GM08714 (cell line): ENCODE results near the gene C16orf78.

Experiments
- H3K4me3 ChIP-seq: fragments of 200-500 bp; sonication (Bioruptor generic); 2 replicates; pipeline ENCODE4 v1.5.1; 2014; ENCODE audit warnings: mild to moderate bottlenecking, low read length, inconsistent platforms
- ZNF274 ChIP-seq: IDR thresholded peaks from 2 replicates; pipeline ENCODE4 v1.6.1; 2012; ENCODE audit warnings: mild to moderate bottlenecking, low read depth, low read length

Gene C16orf78

DNA sequence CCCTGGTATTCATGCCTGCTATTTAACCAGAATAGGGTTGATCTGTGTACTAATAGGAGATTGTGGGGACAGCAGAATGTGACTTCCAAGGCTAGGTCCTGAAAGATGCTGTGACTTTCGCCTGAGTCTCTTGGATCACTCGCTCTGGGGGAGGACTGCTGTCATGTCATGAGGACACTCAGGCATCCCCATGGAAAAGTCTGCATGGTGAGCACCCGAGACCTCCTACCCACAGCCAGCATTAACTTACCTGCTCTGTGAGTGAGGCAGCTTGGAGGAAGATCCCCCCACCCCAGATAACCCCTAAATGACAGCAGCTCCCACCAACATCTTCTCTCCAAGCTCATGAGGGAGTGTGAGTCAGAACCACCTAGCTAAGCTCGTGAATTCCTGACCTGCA lies 30.3 kb upstream of the C16orf78 start:
- no peak overlapping the region for H3K4me3 ChIP-seq
- no peak for TF ChIP-seq ZNF274

DNA sequence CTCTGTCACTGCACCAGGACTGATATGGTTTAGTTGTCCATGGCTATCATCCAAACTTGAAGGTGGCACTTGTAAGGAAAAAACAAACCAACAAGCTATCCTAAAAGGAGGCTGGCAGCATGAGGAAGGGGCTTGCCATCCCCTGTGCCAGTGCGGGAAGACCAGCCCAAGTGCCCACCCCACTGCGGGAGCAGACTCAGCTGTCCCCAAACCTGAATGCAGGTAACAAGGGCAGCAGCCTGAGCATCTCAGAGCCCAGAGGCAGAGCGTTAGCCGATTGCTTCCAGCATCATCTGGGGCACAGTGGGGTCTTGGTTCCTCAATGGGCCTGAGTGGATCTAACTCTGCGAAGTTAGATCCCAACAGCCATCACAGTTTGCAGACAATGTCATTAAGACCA lies 29.2 kb upstream of the C16orf78 start:
- TF ChIP-seq ZNF274: no peak
- no peak overlapping the region for H3K4me3 ChIP-seq

DNA sequence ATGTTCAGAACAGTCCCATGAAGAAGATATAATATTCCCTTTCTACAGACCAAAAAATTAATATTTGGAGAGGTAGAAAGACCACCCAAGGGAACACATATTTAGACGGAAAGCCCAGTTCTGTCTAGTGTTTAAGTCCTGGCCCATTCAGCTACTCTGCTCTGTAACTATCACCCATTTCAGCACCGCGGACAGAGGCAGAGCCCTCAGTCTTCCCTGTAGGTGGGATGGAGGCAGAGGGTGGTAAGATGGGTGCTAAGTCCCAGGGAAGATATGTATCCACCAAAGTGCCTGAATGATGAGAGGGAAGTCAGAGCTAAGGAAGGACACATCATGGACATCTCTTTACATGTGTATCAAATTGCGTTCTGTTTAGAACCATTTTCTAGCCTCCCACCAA lies 27.8 kb upstream of the C16orf78 start:
- no peak overlapping the region for H3K4me3 ChIP-seq
- no peak for TF ChIP-seq ZNF274

DNA sequence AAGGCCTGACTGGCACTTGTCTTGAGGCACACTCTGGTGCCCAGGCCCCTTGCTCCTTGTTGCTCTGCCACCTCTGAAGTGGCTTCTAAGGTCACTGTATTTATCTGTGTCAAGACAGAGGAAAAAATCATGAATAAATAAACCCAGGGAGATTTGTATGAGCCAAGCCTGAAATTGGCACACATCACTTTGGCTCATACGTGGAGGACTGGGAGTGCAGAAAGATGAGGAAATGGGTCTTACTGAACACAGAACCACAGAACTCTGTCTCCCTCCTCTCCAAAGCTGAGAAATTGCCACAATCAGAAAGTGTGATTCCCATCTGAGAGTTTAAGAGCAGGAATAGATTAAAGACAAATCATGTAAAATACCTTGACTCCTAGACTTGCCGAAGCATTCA lies 27.1 kb upstream of the C16orf78 start:
- no peak overlapping the region for H3K4me3 ChIP-seq
- TF ChIP-seq ZNF274: no peak

DNA sequence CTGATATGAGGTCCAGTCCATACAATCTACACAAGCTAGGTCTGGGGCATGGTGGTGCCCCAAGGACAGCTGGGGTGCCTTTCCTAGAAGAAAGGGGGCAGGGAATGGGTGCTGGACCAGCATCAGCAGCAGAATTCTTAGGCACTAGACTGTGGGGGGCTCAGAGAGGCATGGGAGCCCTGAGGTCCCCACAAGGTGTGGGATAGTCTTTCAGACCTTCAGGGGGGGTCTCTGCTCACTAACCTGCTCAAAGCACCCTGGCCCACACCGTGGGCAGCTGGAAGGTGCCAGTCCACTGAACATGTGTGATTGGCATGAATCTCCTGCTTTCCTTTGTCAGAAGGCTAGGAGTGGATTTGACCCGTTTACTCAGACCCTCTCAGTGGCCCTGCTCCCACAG lies 26.1 kb upstream of the C16orf78 start:
- no peak overlapping the region for H3K4me3 ChIP-seq
- no peak for TF ChIP-seq ZNF274

DNA sequence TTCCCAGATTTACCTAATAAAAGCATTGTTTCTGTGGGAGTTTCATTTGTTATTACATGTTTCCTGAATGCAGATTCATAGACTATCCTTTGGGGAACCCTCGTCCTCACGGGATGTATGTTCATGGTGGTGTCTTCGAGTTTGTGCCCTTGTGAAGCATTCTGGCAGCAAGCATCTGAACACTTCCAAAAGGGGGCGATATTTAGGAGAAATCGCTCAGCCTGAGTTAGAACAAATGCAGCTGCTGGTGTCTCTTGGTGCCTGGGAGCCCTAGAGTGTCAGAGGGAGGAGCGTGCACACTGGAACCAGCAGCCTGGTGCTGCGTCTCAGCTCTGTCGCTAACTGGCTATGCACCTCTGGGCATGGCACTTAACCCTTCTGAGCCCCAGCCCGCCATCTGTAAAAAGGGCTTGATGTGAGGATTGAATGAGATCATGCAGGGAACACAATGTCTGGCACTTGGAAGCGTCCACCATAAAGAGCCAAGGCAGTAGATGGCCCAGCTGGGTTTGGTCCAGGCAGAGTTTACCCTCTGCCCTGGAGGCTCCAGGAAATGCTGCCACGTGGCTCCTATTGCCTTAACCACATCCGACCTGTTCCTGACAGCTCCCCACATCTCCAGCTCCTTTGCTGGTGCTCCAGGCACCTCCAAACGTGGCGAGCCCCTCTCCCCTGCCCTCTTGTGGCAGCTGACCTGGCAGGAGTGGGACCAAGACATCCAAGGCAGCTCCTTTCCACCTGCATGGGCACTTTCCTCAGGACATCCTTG lies 25.0 kb upstream of the C16orf78 start:
- no peak overlapping the region for H3K4me3 ChIP-seq
- TF ChIP-seq ZNF274: no peak

DNA sequence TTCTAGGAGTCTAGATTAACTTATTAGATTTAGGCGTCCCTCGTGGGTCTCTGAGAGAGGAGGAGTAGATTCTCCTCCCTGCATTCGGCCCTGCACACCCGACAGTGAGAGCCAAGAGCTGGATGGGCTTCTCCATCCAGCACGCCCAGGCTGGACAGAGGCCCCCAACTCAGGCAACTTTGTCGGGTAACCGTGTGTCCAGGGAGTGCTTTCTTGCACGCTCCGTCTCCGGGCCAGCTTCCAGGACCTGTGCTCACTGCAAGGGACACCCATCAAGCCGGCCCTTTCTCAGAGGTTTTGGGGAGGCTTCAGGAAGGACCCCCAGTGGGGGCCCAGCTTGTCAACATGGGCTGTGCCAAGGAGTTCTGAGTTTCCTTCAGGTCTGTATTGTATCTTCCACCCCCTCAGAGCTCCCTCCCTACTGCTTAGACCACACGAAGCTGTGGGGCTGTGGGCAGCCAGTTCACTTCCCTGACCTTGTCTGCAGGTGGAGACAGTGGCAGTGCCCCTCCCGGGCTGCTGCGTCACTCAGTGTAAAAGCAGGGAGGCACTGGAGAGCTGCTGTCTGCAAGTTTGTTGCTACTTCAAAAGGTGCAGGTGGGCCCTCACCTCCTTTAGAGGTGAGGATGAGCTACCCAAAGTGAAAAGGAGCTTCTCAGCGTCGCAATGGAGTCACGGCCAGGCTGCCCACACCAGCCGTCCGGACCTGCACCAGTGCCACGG lies 24.0 kb upstream of the C16orf78 start:
- H3K4me3 ChIP-seq: no peak overlapping the region
- TF ChIP-seq ZNF274: no peak

DNA sequence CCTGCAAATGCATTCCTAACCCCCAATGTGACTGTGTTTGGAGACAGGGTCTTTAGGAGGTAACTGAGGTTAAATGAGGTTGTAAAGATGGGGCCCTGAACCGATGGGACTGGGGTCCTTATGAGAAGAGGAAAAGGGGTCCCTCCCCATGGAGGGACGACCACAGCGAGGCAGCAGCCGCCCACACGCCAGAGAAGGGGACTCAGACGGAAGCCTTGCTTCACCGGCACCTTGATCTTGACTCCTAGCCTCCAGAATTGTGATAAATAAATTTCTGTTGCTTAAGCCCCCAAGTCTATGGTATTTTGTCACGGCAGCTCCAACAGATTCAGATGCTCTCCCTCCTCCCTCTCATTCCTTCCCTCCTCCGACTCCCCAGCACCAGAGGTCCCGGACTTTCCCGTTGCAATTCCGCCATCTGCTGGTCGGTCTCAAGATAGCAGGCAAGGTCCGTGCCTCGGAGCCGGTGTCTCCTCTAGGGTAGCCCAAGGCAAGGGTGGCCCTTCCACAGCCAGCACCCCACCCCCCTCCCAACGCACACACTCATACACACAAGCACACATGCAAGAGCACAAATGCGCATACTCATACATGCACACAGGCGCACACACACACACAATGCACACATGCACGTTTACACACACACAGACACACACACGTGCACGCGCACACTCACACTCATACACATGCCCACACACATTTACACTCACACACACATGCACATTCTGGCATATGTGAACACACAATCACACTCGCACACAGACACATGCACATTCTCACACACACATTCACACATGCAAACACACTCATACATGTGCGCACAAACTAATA lies 23.1 kb upstream of the C16orf78 start:
- H3K4me3 ChIP-seq: no peak overlapping the region
- TF ChIP-seq ZNF274: no peak

DNA sequence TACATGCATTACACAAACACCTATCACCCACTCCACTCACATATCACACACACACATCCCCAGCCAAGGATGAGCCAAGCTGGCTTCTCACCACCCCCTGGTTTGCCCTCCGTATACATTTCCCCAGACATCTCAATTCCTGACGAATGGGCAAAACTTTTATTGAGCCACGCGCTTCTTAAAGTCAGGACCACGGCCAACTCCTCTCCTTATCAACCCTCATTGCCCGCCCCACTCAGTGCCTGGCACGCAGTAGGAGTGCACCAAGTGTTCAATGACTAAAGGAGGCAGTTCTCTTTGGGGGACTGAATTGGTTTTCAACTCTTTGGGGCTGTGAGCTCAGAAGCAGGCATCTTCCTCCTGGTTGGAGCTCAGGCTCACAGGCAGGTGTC lies 22.5 kb upstream of the C16orf78 start:
- TF ChIP-seq ZNF274: no peak

DNA sequence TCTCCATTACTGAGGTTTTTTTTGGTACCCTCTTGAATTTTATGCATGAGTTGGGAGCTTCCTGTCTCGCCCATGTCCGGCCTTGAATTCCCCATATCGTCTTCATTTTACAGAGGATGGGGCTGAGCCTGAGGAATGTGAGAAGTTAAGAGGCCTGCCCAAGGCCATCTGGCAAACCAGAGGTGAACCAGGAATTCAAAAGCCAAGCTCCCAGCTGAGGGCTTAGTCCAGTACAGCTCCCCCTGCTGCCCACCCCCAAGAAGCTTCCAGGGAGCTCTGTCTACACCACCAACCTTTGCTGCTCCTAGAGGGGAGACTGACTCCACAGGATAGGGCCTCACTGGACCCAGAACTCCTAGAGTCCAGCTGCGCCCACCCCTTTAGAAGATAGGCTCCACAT lies 20.7 kb upstream of the C16orf78 start:
- TF ChIP-seq ZNF274: no peak
- H3K4me3 ChIP-seq: no peak overlapping the region

More for the DNA sequence above, 22.5 kb upstream of the C16orf78 start:
- no peak overlapping the region for H3K4me3 ChIP-seq

DNA sequence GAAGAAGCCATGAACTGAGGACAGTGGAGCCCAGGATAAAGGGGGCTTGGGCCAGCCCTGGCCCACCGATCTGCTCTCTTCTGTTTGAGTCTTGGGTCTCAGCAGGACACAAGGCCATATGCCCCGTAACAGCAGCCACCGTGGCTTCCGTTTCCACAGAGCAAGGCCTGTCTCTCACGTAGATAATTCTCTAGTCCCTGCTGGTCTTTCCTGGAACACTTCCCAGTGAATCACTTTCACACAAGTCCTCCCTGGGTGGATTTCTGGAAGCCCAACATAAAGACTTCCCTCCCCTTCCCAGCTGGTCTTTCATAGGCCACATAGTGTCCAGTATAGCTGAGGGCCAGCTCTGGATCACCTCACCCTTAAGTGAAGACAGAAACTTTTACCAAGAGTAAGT lies 19.9 kb upstream of the C16orf78 start:
- TF ChIP-seq ZNF274: no peak
- H3K4me3 ChIP-seq: no peak overlapping the region

DNA sequence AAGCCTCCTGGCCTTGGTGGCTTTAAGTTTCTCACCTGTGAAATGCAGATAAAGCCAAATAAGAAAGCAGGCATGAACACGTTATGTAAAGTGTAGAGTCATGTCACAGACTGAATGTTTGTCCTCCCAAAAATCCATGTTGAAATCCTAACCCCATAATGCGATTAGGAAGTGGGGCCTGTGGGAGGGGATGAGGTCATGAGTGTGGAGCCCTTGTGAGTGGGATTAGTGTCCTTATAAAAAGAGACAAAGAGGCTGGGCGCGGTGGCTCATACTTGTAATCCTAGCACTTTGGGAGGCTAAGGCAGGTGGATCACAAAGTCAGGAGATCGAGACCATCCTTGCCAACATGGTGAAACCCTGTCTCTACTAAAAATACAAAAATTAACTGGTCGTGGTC lies 19.5 kb upstream of the C16orf78 start:
- no peak for TF ChIP-seq ZNF274
- H3K4me3 ChIP-seq: no peak overlapping the region

DNA sequence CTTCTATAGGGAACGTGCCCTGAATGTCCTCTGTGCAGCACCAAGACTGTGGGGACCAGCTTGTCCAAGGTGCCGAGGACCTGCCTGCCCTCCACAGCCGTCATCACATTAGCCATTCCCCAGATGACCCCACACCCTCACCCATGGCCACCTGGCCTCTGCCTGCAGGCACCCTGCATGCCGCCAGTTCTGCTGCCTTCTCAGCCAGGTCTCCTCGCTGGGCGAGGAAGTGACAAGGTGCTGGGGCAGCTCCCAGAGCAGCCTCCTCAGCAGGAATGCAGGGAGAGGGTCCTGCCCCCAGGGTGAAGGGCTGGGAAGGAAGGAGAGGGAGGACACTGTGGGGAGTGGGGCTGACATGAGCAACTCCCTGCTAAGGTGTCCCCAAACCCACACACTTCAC lies 18.6 kb upstream of the C16orf78 start:
- H3K4me3 ChIP-seq: no peak overlapping the region
- no peak for TF ChIP-seq ZNF274

DNA sequence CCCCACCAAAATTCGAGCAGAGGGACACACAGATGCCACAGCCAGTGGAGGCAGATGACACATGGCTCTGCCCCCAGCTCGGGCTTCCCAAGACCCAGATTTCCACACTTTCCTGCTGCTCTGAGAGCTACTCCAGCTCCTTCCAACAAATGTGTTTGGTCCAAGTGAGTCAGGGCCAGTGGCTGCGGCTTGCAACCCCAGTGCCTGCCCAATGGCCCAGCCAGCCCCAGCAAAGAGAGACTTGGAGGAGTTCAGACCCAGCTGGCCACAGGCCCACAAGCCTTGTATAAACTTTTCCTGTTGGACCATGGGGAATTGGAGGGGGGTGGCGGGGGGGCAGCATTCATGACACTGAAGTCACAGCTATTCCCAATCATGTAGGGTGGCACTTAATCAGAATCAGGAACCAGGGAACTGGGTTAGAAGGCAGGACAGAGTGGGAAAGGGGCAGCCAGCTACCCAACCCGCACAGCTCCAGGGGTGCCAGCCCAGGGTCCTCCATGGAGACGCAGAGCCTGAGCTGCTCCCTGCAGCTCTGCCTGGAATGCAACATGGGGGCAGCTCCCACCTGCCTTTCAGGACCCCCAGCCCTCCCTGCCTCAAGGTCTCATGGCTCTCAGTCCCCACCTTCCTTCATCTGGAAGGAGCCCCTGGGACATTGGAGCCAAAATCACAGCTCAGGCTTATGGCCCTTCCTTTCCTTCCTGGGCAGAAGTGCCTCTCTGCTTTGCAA lies 17.5 kb upstream of the C16orf78 start:
- TF ChIP-seq ZNF274: no peak
- no peak overlapping the region for H3K4me3 ChIP-seq
